Stimulated activated CD4-positive, alpha-beta T cell treated with anti-CD3 and anti-CD28 coated beads, Interleukin-2, amount 100 ng/mL, for 48 hours (primary cell): ENCODE measurements around the gene FOXJ1.

Experiments
- DNase-seq, 2 donors: peaks; one replicate each; pipeline ENCODE4 v3.0.0-alpha.2; 2020

FOXJ1 gene

DNA sequence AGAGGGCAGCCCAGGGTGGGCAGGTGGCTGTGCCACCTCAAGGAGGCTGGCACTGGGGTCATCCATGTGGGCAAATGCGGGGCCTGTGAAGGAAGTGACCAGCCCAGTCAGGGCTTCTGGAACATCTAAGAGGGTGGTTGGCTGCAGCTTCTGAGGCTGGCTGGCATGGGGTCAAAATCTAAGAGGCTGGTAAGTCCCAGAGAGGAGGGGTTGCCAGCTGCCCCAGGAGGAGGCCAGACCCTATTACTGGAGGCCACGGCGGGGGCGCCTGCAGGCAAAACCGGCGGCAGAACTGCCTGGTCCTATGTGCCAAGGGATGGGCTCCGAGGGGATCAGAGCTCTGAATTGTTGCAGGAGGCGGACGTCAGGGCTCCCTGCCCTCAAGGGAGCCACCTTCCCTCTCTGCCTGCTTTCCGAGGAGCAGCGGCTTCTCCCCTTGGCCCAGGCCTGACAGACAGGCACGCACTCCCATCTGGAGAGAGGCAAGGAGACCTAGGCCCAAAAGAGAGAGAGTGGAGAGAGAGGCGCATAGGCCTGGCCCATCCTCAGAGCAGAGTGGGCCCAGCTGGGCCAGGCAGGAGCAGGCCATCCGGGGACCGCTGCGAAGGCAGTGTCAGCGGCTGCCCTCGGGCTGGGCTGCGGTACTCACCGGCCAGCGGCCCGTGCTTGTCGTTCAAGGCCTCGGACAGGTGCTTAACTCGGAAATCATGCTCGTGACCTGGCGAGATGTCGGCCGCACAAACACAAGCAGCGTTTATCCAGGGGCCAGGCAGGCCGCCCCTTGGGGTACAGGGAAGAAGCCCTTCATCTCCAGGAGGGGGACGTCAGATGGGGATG lies 51.1 kb downstream of the FOXJ1 start:
- no peak for DNase-seq

DNA sequence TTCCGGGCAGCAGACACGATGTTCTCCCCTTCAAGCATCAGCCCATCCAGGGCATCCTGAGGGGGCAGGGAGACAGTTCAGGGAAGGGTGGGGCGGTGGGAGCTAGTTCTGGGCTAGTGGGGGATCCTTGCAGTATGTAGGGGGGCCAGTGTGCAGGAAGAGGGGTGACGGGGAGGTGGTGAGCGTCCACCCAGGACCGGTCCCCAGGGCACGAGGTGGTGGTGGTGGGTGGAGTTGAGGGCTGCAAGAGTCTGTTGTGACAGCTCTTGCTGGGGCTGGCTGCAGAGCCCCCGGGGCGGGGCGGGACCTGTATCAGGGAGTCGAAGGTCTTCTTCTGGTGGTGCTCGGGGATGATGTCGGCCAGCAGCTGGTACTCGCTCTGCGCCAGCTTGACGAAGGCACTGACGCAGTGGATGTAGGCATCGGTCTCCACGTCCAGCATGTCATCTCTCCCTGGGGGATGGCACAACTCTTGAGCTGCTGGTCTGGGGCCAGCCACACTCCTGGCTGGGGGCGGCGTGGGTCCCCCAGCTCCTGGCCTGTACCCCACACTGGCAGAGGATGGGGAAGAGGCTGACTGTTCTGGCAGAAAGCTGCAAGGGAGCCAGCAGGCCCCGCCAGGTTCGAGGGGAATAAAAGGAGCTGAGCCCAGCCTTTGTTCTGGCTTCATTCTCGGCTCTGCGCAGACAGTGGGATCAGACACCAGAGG lies 52.0 kb downstream of the FOXJ1 start:
- DNase-seq: no peak

DNA sequence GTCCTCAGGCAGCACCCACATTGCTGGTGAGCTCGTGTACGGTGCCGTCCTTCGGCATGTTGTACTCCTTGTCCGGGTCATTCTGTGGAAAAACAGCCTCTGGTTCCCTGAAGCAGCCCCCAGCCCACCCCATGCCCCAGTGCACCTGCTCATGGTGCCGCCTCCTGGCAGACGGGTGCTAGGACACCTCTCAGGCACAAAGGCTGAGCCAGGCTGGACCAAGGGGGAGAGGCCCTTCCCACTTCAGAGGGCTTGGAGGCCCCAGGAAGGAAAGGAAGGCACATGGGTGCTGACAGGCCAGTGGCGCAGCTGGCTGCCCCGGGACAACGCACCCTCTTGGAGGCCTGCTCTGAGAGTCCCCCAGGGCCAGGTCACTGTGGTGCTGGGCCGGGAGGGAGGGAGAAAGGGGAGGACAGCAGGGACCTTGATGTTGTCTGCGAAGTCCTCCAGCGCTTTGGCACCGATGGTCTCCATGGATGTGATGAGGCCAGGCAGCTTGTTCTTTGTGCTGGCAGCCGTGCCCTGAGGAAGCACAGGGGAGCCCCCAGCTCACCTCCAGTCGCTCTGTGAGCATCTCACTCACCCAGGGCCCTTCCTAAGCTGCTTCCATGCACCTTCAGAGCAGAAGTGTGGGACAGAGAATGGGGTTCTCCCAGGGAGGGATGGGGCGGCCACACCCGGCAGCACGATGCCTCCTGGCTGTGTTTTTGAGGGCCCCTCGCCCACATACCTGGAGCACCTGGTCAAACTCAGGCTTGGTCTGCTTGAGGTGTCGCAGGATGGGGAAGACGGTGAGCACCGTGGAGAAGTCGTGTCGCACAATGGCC lies 52.8 kb downstream of the FOXJ1 start:
- no peak for DNase-seq

DNA sequence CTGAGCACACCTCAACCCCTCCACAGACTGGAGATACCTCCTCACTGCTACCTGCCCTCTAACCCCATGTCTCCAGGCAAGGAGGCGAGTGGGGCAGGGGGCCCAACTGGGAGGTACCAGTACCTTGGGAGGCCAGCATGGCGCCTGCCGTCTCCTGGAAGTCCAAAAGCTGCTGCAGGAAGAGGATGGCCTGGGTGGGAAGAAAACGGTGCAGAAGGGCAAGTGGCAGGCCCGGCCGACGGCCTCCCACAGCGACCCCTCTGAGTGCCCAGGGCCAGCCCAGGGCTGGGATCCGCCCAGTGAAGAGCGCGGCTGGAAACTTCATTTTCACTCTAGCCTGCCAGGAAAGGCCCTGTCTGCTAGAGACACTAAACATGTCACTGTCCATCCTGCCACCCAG lies 53.5 kb downstream of the FOXJ1 start:
- no peak for DNase-seq

DNA sequence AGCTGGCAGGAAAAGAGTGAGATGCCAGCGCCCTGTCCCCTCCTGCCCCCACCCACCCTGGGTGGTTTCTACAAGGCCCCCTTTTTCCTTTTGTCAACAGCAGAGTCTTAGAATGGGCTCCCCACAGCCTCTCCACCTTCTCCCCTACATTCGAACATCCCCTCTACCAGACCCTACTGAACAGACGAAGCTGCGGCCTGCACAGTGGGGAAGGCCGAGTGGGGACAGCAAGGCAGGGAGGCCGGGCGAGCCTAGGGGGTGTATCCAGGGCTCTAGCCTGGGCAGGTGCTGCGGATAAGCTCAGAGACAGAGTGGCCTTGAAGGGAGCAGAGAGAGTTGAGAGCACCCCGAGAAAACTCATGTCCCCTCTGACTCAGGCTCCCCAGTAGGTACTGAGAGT lies 54.7 kb downstream of the FOXJ1 start:
- DNase-seq: no peak
